Hepatocyte (in vitro differentiated cells): ENCODE measurements around the gene WAPL. TPM values are rescaled to one million over a fixed set of nuclear protein-coding genes. Genes with fewer than 3 reads are reported as not detected.

Experiments
- DNase-seq: peaks from one replicate; pipeline ENCODE4 v3.0.0-alpha.2; 2016; ENCODE audit warnings: low spot score
- H2AFZ ChIP-seq: fragments of 200-600 bp; sonication (generic); 2 replicates; pipeline ENCODE4 v1.6.0; 2016; ENCODE audit warnings: antibody characterized with exemption, mild to moderate bottlenecking
- H3K27ac ChIP-seq: fragments of 200-600 bp; sonication (generic); 2 replicates; pipeline ENCODE4 v1.5.1; 2016; ENCODE audit warnings: mild to moderate bottlenecking
- H3K27me3 ChIP-seq: fragments of 200-600 bp; sonication (generic); 2 replicates; pipeline ENCODE4 v1.6.1; 2016
- H3K36me3 ChIP-seq: fragments of 200-600 bp; sonication (generic); replicated peaks from 2 replicates; pipeline ENCODE4 v1.5.1; 2016; ENCODE audit warnings: low read depth; ENCODE audit not compliant: insufficient read depth
- H3K4me1 ChIP-seq: fragments of 200-600 bp; sonication (generic); 2 replicates; pipeline ENCODE4 v1.5.1; 2016; ENCODE audit warnings: mild to moderate bottlenecking, moderate library complexity; ENCODE audit not compliant: insufficient read depth
- H3K4me2 ChIP-seq: fragments of 200-600 bp; sonication (generic); 2 replicates; pipeline ENCODE4 v1.6.0; 2016
- H3K4me3 ChIP-seq: fragments of 200-600 bp; sonication (generic); 2 replicates; pipeline ENCODE4 v1.5.1; 2016; ENCODE audit warnings: mild to moderate bottlenecking
- H3K79me2 ChIP-seq: fragments of 200-600 bp; sonication (generic); 2 replicates; pipeline ENCODE4 v1.6.0; 2017; ENCODE audit warnings: mild to moderate bottlenecking
- H3K9me2 ChIP-seq: fragments of 200-600 bp; sonication (generic); replicated peaks from 2 replicates; pipeline ENCODE4 v1.6.0; 2017; ENCODE audit warnings: mild to moderate bottlenecking; ENCODE audit not compliant: insufficient read depth
- H3K9me3 ChIP-seq: fragments of 200-600 bp; sonication (generic); 2 replicates; pipeline ENCODE4 v1.5.1; 2016; ENCODE audit warnings: low read depth, mild to moderate bottlenecking
- H4K20me1 ChIP-seq: fragments of 200-600 bp; sonication (generic); 2 replicates; pipeline ENCODE4 v1.6.0; 2016; ENCODE audit warnings: mild to moderate bottlenecking; ENCODE audit not compliant: insufficient read depth, poor library complexity, severe bottlenecking
- EZH2 ChIP-seq: fragments of 200-600 bp; sonication (generic); IDR thresholded peaks from 2 replicates; pipeline ENCODE4 v1.6.1; 2016; ENCODE audit warnings: antibody characterized with exemption, mild to moderate bottlenecking, borderline replicate concordance
- EZH2phosphoT487 ChIP-seq: fragments of 200-600 bp; sonication (generic); IDR thresholded peaks from one replicate; pipeline ENCODE4 v1.6.1; 2018; ENCODE audit warnings: antibody characterized with exemption, mild to moderate bottlenecking, low read depth, moderate library complexity; ENCODE audit not compliant: unreplicated experiment, severe bottlenecking
- WGBS: methylation state at CpG from one replicate; pipeline ENCODE4 v1.1.6; 2016; ENCODE audit warnings: low lambda C conversion rate; ENCODE audit errors: missing lambda C conversion rate; 5-methylcytosine and 5-hydroxymethylcytosine counted together
- polyA plus RNA-seq: library from polyadenylated mRNA; unstranded; fragments of >200 nt; fragmentation: Nextera tagmentation; extraction: Ambion mirVana; gene quantifications from 2 replicates; pipeline ENCODE4 v1.2.1, GENCODE V29; 2016
- total RNA-seq: library from RNA; depleted of rRNA; stranded (reverse); fragments of >200 nt; gene quantifications from 2 replicates; pipeline ENCODE4 v1.2.3, GENCODE V29; 2014
- TF ChIP-seq, protein P1 (sequence below): fragments of 200-600 bp; sonication (generic); IDR thresholded peaks from 2 replicates; pipeline ENCODE4 v1.5.1; 2016; ENCODE audit warnings: antibody characterized with exemption, mild to moderate bottlenecking; ENCODE audit not compliant: poor library complexity

The WAPL gene
- total and polyA plus RNA-seq, 2 experiments from 2014 or later: 19.4 to 41.4 TPM

GRCh38 chr10:86489071-86489810 is 32.4 kb downstream of the WAPL start:
- Histone ChIP-seq H3K9me3 (no peaks in the 10 kb centered on the region), H3K4me1 (no peaks in the 10 kb centered on the region), H3K27me3 (no peaks in the 10 kb centered on the region), H3K36me3 (no peaks in the 10 kb centered on the region), H4K20me1 (peaks cover under 1% of the 10 kb centered on the region), H3K4me3 (no peak overlapping the region), H2AFZ (no peak overlapping the region), H3K9me2 (no peaks in the 10 kb centered on the region), H3K4me2 (no peak overlapping the region), H3K79me2 (peaks cover 45% of the 10 kb centered on the region), H3K27ac (no peak overlapping the region)
- 89% methylated on average over 1 of the region's 1 CpG for WGBS
- TF ChIP-seq EZH2phosphoT487 (no peak), EZH2 (no peak)
- TF ChIP-seq, protein P1, sequence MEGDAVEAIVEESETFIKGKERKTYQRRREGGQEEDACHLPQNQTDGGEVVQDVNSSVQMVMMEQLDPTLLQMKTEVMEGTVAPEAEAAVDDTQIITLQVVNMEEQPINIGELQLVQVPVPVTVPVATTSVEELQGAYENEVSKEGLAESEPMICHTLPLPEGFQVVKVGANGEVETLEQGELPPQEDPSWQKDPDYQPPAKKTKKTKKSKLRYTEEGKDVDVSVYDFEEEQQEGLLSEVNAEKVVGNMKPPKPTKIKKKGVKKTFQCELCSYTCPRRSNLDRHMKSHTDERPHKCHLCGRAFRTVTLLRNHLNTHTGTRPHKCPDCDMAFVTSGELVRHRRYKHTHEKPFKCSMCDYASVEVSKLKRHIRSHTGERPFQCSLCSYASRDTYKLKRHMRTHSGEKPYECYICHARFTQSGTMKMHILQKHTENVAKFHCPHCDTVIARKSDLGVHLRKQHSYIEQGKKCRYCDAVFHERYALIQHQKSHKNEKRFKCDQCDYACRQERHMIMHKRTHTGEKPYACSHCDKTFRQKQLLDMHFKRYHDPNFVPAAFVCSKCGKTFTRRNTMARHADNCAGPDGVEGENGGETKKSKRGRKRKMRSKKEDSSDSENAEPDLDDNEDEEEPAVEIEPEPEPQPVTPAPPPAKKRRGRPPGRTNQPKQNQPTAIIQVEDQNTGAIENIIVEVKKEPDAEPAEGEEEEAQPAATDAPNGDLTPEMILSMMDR: no peak
- no peak for DNase-seq

- Histone ChIP-seq H3K79me2 (peaks cover 42% of the 10 kb centered on the region), H3K4me3 (no peak overlapping the region), H3K36me3 (no peaks in the 10 kb centered on the region), H3K27me3 (no peaks in the 10 kb centered on the region), H3K27ac (no peak overlapping the region), H3K4me1 (no peaks in the 10 kb centered on the region), H2AFZ (no peak overlapping the region), H3K9me3 (no peaks in the 10 kb centered on the region), H3K9me2 (no peaks in the 10 kb centered on the region), H4K20me1 (no peaks in the 10 kb centered on the region), H3K4me2 (no peak overlapping the region)
- TF ChIP-seq EZH2: no peak
- no peak for TF ChIP-seq EZH2phosphoT487
- TF ChIP-seq, protein P1: no peak
- 99% methylated on average over 4 of the region's 4 CpGs for WGBS
- no peak for DNase-seq
Measured at GRCh38 chr10:86486856-86487255, 34.7 kb downstream of the WAPL start.

- 99% methylated on average over 8 of the region's 8 CpGs for WGBS
- Histone ChIP-seq H3K4me1 (no peaks in the 10 kb centered on the region), H3K27me3 (no peaks in the 10 kb centered on the region), H3K4me3 (no peak overlapping the region), H3K9me3 (no peaks in the 10 kb centered on the region), H3K27ac (no peak overlapping the region), H3K9me2 (no peaks in the 10 kb centered on the region), H4K20me1 (no peaks in the 10 kb centered on the region), H2AFZ (no peak overlapping the region), H3K36me3 (no peaks in the 10 kb centered on the region), H3K79me2 (peaks cover 25% of the 10 kb centered on the region), H3K4me2 (no peak overlapping the region)
- DNase-seq: no peak
- no peak for TF ChIP-seq EZH2phosphoT487
Measured at GRCh38 chr10:86483664-86484063, 37.9 kb downstream of the WAPL start.

GRCh38 chr10:86481761-86482160 is 39.8 kb downstream of the WAPL start:
- no peak for DNase-seq
- Histone ChIP-seq H2AFZ (no peak overlapping the region), H3K4me3 (no peak overlapping the region), H3K27ac (no peak overlapping the region), H3K9me2 (no peaks in the 10 kb centered on the region), H3K4me1 (no peaks in the 10 kb centered on the region), H3K9me3 (no peaks in the 10 kb centered on the region), H3K4me2 (no peak overlapping the region), H3K36me3 (no peaks in the 10 kb centered on the region), H4K20me1 (peaks cover 4% of the 10 kb centered on the region), H3K79me2 (peaks cover 21% of the 10 kb centered on the region), H3K27me3 (no peaks in the 10 kb centered on the region)
- TF ChIP-seq, protein P1: no peak
- TF ChIP-seq EZH2phosphoT487 (no peak), EZH2 (no peak)
- 73% methylated on average over 1 of the region's 1 CpG for WGBS
